A549 (cell line): ENCODE data around the gene STAM. TPM values are rescaled to one million over a fixed set of nuclear protein-coding genes. Genes with fewer than 3 reads are reported as not detected.
A peak's percentile ranks its signal among the peaks of the same experiment; 100 is the strongest.

ENCODE experiments used
- ATAC-seq, 2 experiments: fragments of 200-7000 bp in 1 of 2; fragments of >200 bp in 1 of 2; cut with Nextera tagmentation in 1 of 2; cut with Tn5 transposase in 1 of 2; 3 replicates each; pipeline versions ENCODE4 v1.8.0 to v1.9.1; 2018 to 2020; ENCODE audit warnings: mild to moderate bottlenecking in 1 of 2, moderate library complexity in 1 of 2
- CTCF ChIA-PET: fragments of 300-600 bp; sonication (Branson Sonifier 250); formaldehyde crosslinking; extraction: SDS; loops from one replicate; lab custom pipeline; 2021; ENCODE audit warnings: antibody characterized with exemption, inconsistent platforms; lab: Yijun Ruan, JAX
- POLR2A ChIA-PET: fragments of 350-600 bp; formaldehyde crosslinking; extraction: SDS; loops from one replicate; lab custom pipeline; 2021; ENCODE audit warnings: antibody characterized with exemption, inconsistent platforms; lab: Yijun Ruan, JAX
- DNase-seq, 2 experiments: peaks; one replicate each; pipeline versions ENCODE4 v3.0.0 to v3.0.0-alpha.2; 2011 to 2016; ENCODE audit warnings: low read depth in 1 of 2, low spot score in 1 of 2
- FAIRE-seq: peaks from 2 replicates; lab custom pipeline; 2011; peaks lifted over from hg19 to GRCh38; lab: Jason Lieb, UNC
- H3K27ac ChIP-seq, 2 experiments: fragments of >200 bp; sonication (Bioruptor Twin); formaldehyde crosslinking; 3 replicates each; pipeline ENCODE4 v1.5.1; 2016 to 2017
- H3K4me1 ChIP-seq: fragments of >200 bp; sonication (Bioruptor Twin); formaldehyde crosslinking; 3 replicates; pipeline ENCODE4 v1.6.1; 2016
- H3K4me2 ChIP-seq: fragments of >200 bp; sonication (Bioruptor Twin); formaldehyde crosslinking; 3 replicates; pipeline ENCODE4 v1.6.1; 2016
- H3K4me3 ChIP-seq: fragments of >200 bp; sonication (Bioruptor Twin); formaldehyde crosslinking; 3 replicates; pipeline ENCODE4 v1.5.1; 2016
- H3K9me3 ChIP-seq: fragments of >200 bp; sonication (Bioruptor Twin); formaldehyde crosslinking; 3 replicates; pipeline ENCODE4 v1.6.1; 2016
- BHLHE40 ChIP-seq: IDR thresholded peaks from 2 replicates; pipeline ENCODE4 v1.6.1; 2012; ENCODE audit warnings: low read depth, low read length, inconsistent platforms
- CEBPB ChIP-seq, 2 experiments: fragments of >200 bp in 1 of 2; sonication (Bioruptor Twin) in 1 of 2; formaldehyde crosslinking in 1 of 2; IDR thresholded peaks; 2 replicates each; pipeline ENCODE4 v1.6.1; 2012 to 2016
- CHD4 ChIP-seq: fragments of 200-600 bp; sonication (generic); IDR thresholded peaks from 2 replicates; pipeline ENCODE4 v1.6.1; 2016; ENCODE audit warnings: antibody characterized with exemption, mild to moderate bottlenecking, borderline replicate concordance
- EHF ChIP-seq: fragments of 250-450 bp; sonication (Bioruptor Pico); IDR thresholded peaks from 2 replicates; pipeline ENCODE4 v1.5.0; 2020; ENCODE audit warnings: mild to moderate bottlenecking
- FOSL2 ChIP-seq, 2 experiments: fragments of 450-650 bp in 1 of 2; fragments of >200 bp in 1 of 2; sonication (Bioruptor Twin) in 1 of 2; formaldehyde crosslinking; IDR thresholded peaks; 2 replicates each; pipeline versions ENCODE4 v1.5.0 to v1.6.1; 2016 to 2020; ENCODE audit warnings: mild to moderate bottlenecking in 1 of 2, moderate library complexity in 1 of 2
- FOXS1 ChIP-seq: fragments of 250-450 bp; sonication (Bioruptor Pico); IDR thresholded peaks from 2 replicates; pipeline ENCODE4 v1.5.0; 2020; ENCODE audit warnings: mild to moderate bottlenecking, moderate library complexity
- HEYL ChIP-seq: fragments of 250-450 bp; sonication (Bioruptor Pico); IDR thresholded peaks from 2 replicates; pipeline ENCODE4 v1.8.0; 2021; ENCODE audit warnings: mild to moderate bottlenecking, moderate library complexity
- HOXB13 ChIP-seq: fragments of 250-450 bp; sonication (Bioruptor Pico); IDR thresholded peaks from 2 replicates; pipeline ENCODE4 v1.5.0; 2020; ENCODE audit warnings: low read depth, mild to moderate bottlenecking, moderate library complexity
- KDM5A ChIP-seq: fragments of 200-600 bp; sonication (generic); IDR thresholded peaks from 2 replicates; pipeline ENCODE4 v1.6.1; 2016; ENCODE audit warnings: antibody characterized with exemption, mild to moderate bottlenecking
- MAFK ChIP-seq: fragments of 450-650 bp; IDR thresholded peaks from 2 replicates; pipeline ENCODE4 v1.6.1; 2014; ENCODE audit not compliant: partially characterized antibody
- MAZ ChIP-seq: fragments of 150-350 bp; IDR thresholded peaks from 2 replicates; pipeline ENCODE4 v1.6.1; 2014; ENCODE audit warnings: antibody characterized with exemption, low read depth, low read length, borderline replicate concordance
- POLR2A ChIP-seq: IDR thresholded peaks from 2 replicates; pipeline ENCODE4 v1.6.1; 2012; ENCODE audit warnings: mild to moderate bottlenecking, low read length
- POLR2AphosphoS2 ChIP-seq: conservative IDR thresholded peaks from 2 replicates; pipeline ENCODE4 v1.6.1; 2012; ENCODE audit warnings: low read length, improper control_type of control experiment, inconsistent platforms
- RAD21 ChIP-seq, 2 experiments: fragments of >200 bp in 1 of 2; sonication (Bioruptor Twin) in 1 of 2; formaldehyde crosslinking in 1 of 2; IDR thresholded peaks in 1 of 2; conservative IDR thresholded peaks in 1 of 2; 2 replicates in 1 of 2; 3 replicates in 1 of 2; pipeline ENCODE4 v1.6.1; 2012 to 2018; ENCODE audit warnings: inconsistent platforms in 1 of 2
- RNF2 ChIP-seq: fragments of 200-600 bp; sonication (generic); IDR thresholded peaks from 2 replicates; pipeline ENCODE4 v1.6.1; 2016; ENCODE audit warnings: low read depth, mild to moderate bottlenecking, antibody characterized with exemption, moderate library complexity, borderline replicate concordance
- SMC3 ChIP-seq: fragments of >200 bp; sonication (Bioruptor Twin); formaldehyde crosslinking; IDR thresholded peaks from 3 replicates; pipeline ENCODE4 v1.6.1; 2018; ENCODE audit warnings: inconsistent platforms
- SREBF2 ChIP-seq: fragments of 450-650 bp; IDR thresholded peaks from 2 replicates; pipeline ENCODE4 v1.6.1; 2014; ENCODE audit warnings: mild to moderate bottlenecking, moderate library complexity
- TFCP2L1 ChIP-seq: fragments of 250-450 bp; sonication (Bioruptor Pico); IDR thresholded peaks from 2 replicates; pipeline ENCODE4 v1.5.0; 2021; ENCODE audit warnings: mild to moderate bottlenecking
- TP53 ChIP-seq: fragments of 250-450 bp; sonication (Bioruptor Pico); IDR thresholded peaks from 2 replicates; pipeline ENCODE4 v1.5.0; 2021; ENCODE audit warnings: mild to moderate bottlenecking, moderate library complexity
- ZFP36 ChIP-seq: fragments of 450-650 bp; IDR thresholded peaks from 2 replicates; pipeline ENCODE4 v1.6.1; 2014; ENCODE audit warnings: borderline replicate concordance; ENCODE audit not compliant: partially characterized antibody
- WGBS: methylation state at CpG from one replicate; pipeline ENCODE4 v1.1.6; 2017; ENCODE audit errors: missing lambda C conversion rate; 5-methylcytosine and 5-hydroxymethylcytosine counted together
- polyA plus RNA-seq, 4 experiments: library from polyadenylated mRNA; depleted of rRNA in 3 of 4; stranded (reverse); fragments of >200 nt; fragmentation: RNase III in 1 of 4; extraction: RNeasy Plus Mini Kit Qiagen cat#74134 plus additional on column Dnase treatment in 1 of 4; gene quantifications; 2 replicates in 3 of 4; 3 replicates in 1 of 4; pipeline ENCODE4 v1.2.3, GENCODE V29; 2011 to 2017
- TF ChIP-seq, protein P1 (sequence below): IDR thresholded peaks from 2 replicates; pipeline ENCODE4 v1.6.1; 2012
- TF ChIP-seq, protein P2 (sequence below): IDR thresholded peaks from 2 replicates; pipeline ENCODE4 v1.6.1; 2012
- TF ChIP-seq, protein P3 (sequence below): fragments of >200 bp; sonication (Bioruptor Twin); formaldehyde crosslinking; IDR thresholded peaks from 3 replicates; pipeline ENCODE4 v1.5.1; 2016
- TF ChIP-seq, protein P4 (sequence below): fragments of 450-650 bp; IDR thresholded peaks from 2 replicates; pipeline ENCODE4 v1.6.1; 2014; ENCODE audit warnings: antibody characterized with exemption
- TF ChIP-seq, protein P5 (sequence below): IDR thresholded peaks from 2 replicates; pipeline ENCODE4 v1.6.1; 2012; ENCODE audit warnings: low read depth, borderline replicate concordance

STAM gene
- polyA plus RNA-seq, 2 of the 4 experiments (the other 2 are of a cell fraction): 24.4 to 51.7 TPM

DNA sequence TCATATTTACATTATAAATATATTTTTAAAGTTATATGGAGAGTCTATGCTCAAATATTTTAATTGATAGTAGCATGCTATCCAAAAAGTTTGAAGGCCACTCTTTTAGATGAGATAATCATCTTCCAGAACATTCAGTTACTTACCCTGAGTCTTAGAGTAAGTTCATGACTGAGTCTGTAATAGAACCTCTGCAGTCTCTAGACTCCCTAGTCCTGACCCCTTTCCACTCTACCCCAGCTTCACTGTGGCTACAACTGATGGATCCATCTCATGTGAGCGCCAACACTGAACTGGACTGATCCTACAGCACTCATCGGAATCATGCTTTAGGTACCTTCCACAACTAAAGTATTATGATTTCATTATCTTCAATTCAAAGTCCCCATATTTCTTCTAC is 36.9 kb upstream of the STAM start:
- Histone ChIP-seq H3K4me2 (no peak overlapping the region), H3K4me3 (no peak overlapping the region), H3K4me1 (no peaks in the 10 kb centered on the region), H3K9me3 (no peaks in the 10 kb centered on the region), H3K27ac (no peak overlapping the region)
- ChIA-PET POLR2A (no interaction called here), CTCF (interaction anchor here (0.6 to 1.8 kb wide), 9 partner anchors 10 to 609 kb away, joined by 3 to 6 read pairs (median 4); no protein-coding TSS in a partner anchor)
- TF ChIP-seq, protein P1, sequence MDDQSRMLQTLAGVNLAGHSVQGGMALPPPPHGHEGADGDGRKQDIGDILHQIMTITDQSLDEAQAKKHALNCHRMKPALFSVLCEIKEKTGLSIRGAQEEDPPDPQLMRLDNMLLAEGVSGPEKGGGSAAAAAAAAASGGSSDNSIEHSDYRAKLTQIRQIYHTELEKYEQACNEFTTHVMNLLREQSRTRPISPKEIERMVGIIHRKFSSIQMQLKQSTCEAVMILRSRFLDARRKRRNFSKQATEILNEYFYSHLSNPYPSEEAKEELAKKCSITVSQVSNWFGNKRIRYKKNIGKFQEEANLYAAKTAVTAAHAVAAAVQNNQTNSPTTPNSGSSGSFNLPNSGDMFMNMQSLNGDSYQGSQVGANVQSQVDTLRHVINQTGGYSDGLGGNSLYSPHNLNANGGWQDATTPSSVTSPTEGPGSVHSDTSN: no peak
- TF ChIP-seq, protein P2, sequence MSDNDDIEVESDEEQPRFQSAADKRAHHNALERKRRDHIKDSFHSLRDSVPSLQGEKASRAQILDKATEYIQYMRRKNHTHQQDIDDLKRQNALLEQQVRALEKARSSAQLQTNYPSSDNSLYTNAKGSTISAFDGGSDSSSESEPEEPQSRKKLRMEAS: no peak
- TF ChIP-seq EHF (CRISPR knock-in tag): no peak
- no peak for TF ChIP-seq SMC3
- no peak for TF ChIP-seq TP53 (CRISPR knock-in tag)
- no peak for TF ChIP-seq BHLHE40
- WGBS: 28% methylated on average over 2 of the region's 2 CpGs
- DNase-seq: no peak
- FAIRE-seq: no peak
- 0 out of 6 replicates have a peak, but pooled peaks of 1 of the 2 experiments have one; percentile 43 for ATAC-seq

DNA sequence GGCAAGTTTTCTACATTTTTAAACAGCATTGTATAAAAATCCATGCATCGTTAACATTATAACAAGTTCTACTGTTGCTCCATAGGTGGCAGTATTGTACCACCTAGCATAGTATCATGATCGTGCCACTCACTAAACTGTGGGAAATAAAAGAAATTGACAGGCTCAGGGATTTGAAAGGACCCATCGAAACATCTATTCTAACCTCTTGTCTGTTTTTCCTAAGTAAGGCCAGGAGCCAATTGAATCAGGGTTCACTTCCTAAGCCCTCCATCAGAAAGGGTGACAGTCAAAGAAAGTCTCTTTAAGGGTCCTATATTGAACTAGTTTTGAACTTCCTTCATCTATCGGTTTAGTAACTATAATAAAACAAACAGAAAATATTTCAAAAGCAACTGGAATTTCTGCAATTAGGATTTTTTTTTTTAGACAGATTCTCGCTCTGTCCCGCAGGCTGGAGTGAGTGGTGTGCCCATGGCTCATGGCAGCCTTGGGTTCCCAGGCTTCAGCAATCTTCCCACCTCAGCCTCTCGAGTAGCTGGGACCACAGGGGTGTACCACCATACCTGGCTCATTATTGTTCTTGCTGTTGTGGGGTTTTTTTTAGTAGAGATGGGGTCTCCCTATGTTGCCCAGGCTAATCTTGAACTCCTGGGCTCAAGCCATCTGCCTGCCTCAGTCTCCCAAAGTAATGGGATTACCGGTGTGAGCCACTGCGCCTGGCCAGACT is 36.2 kb upstream of the STAM start:
- peak; percentile 49 to 67 for DNase-seq
- TF ChIP-seq ZFP36 (no peak), TFCP2L1 (CRISPR knock-in tag) (no peak), KDM5A (no peak), SMC3 (peak; percentile 76), RAD21 (conservative IDR thresholded peaks at IDR 0.05 in 1 of 2, IDR thresholded peaks at IDR 0.05 in 1 of 2) (peak; percentile 90 to 97), FOXS1 (CRISPR knock-in tag) (no peak), HOXB13 (CRISPR knock-in tag) (no peak)
- TF ChIP-seq, protein P3, sequence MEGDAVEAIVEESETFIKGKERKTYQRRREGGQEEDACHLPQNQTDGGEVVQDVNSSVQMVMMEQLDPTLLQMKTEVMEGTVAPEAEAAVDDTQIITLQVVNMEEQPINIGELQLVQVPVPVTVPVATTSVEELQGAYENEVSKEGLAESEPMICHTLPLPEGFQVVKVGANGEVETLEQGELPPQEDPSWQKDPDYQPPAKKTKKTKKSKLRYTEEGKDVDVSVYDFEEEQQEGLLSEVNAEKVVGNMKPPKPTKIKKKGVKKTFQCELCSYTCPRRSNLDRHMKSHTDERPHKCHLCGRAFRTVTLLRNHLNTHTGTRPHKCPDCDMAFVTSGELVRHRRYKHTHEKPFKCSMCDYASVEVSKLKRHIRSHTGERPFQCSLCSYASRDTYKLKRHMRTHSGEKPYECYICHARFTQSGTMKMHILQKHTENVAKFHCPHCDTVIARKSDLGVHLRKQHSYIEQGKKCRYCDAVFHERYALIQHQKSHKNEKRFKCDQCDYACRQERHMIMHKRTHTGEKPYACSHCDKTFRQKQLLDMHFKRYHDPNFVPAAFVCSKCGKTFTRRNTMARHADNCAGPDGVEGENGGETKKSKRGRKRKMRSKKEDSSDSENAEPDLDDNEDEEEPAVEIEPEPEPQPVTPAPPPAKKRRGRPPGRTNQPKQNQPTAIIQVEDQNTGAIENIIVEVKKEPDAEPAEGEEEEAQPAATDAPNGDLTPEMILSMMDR: peak; percentile 94
- TF ChIP-seq, all 56 proteins: peak for 3
- peak overlapping the region; percentile 26; the same call in 1 of the 3 replicates for H3K4me2 ChIP-seq
- no peak overlapping the region for H3K27ac ChIP-seq
- 59% methylated on average over 9 of the region's 9 CpGs for WGBS
- ChIA-PET CTCF (interaction anchor here (0.6 to 2.0 kb wide), 10 partner anchors 9 to 609 kb away, joined by 3 to 11 read pairs (median 4); partner anchors contain the start of genes HACD1 and STAM), POLR2A (no interaction called here)
- H3K4me3 ChIP-seq: no peak overlapping the region
- ATAC-seq: peak; percentile 94
- peak; percentile 91 for FAIRE-seq
- H3K4me1 ChIP-seq: no peaks in the 10 kb centered on the region
- no peaks in the 10 kb centered on the region for H3K9me3 ChIP-seq

DNA sequence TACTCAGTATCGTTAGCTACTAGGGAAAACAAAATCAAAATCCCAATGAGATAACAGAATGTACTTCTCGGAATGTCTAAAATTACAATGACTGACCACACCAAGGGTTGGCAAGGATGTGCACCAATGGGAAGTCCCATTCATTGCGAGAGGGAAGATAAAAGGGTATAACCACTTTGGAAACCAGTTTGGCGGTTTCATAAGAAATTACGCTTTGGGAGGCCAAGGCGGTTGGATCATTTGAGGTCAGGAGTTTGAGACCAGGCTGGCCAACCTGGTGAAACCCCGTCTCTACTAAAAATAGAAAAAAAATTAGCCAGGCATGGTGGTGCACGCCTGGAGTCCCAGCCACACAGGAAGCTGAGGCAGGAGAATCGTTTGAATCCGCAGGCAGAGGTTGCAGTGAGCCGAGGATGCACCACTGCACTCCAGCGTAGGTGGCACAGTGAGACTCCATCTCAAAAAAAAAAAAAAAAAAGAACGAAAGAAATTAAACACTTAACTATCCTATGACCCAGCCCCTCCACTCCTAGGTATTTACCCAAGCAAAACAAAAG is 34.4 kb upstream of the STAM start:
- POLR2A ChIA-PET: interaction anchor here (0.6 kb wide), 1 partner anchor 87 kb away, joined by 4 read pairs; no protein-coding TSS in a partner anchor
- Histone ChIP-seq H3K4me2 (no peak overlapping the region), H3K27ac (no peak overlapping the region), H3K9me3 (no peaks in the 10 kb centered on the region), H3K4me1 (no peaks in the 10 kb centered on the region), H3K4me3 (no peak overlapping the region)
- DNase-seq (no peak), ATAC-seq (no peak), FAIRE-seq (no peak)
- 93% methylated on average over 13 of the region's 13 CpGs for WGBS
- CTCF ChIA-PET: interaction anchor here (0.6 to 2.5 kb wide), 9 partner anchors 8 to 607 kb away, joined by 3 to 11 read pairs (median 3); partner anchors contain the start of genes HACD1 and ST8SIA6
- TF ChIP-seq FOSL2 (IDR thresholded peaks at IDR 0.05) (no peak), FOSL2 (CRISPR knock-in tag; IDR thresholded peaks at IDR 0.05) (no peak), HEYL (no peak), MAFK (no peak), RNF2 (no peak), MAZ (no peak), SMC3 (no peak), SREBF2 (no peak), CEBPB (IDR thresholded peaks at IDR 0.05) (no peak), ZFP36 (no peak), POLR2AphosphoS2 (no peak), POLR2A (no peak), CHD4 (no peak)
- TF ChIP-seq, protein P4, sequence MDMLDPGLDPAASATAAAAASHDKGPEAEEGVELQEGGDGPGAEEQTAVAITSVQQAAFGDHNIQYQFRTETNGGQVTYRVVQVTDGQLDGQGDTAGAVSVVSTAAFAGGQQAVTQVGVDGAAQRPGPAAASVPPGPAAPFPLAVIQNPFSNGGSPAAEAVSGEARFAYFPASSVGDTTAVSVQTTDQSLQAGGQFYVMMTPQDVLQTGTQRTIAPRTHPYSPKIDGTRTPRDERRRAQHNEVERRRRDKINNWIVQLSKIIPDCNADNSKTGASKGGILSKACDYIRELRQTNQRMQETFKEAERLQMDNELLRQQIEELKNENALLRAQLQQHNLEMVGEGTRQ: no peak
- TF ChIP-seq, protein P5, sequence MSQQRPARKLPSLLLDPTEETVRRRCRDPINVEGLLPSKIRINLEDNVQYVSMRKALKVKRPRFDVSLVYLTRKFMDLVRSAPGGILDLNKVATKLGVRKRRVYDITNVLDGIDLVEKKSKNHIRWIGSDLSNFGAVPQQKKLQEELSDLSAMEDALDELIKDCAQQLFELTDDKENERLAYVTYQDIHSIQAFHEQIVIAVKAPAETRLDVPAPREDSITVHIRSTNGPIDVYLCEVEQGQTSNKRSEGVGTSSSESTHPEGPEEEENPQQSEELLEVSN: no peak
- TF ChIP-seq, protein P3: no peak
